NCI-H82 treated with DMSO at 0.1 percent for 48 hours (cell line): ENCODE data around the gene TRIM43.
"Not testable (repeated sequence)": the region's sequence is repeated elsewhere in the genome, so short reads cannot be mapped to it uniquely, and the experiment has no call there.

ENCODE experiments used
- DNase-seq: peaks from one replicate; lab custom pipeline; 2025; ENCODE audit not compliant: unreplicated experiment; lab: John Stamatoyannopoulos, UW

The TRIM43 gene

DNA sequence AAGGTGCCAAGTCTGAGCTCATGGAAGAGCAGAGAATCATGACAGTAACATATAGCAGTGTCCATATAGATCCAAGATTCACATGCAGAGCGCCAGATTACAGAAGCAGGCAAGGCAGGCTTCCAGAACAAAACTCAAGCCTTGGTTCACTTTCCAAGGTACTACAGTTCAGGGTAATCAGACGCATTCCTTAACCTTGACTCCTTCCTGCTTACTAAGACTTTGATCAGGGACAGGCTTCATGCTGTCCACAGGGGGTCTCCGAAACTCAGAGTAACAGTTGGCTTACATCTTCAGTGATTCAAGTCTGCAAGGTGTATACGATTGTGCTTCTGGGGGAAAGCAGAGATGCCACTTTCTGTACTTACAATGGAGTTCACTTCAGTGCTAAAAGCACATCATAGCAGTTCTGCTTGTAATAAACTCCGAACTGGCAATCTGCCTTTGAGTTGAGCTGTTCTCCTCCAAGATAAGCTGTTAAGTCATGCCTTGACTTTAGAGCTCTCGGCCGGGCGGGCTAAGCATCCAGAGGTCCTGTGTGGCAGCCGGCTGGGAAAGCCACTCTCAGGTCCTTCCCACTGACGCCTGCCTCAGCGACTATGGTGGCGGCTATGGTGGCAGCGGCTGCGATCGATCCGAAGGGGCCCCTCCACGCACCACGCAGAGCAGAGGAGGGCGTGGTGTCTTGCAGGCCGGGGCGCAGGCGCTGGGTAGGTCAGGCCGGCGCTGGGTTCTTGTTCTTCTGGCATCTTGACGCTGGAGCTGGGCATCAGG is 48.9 kb downstream of the TRIM43 start:
- not testable (repeated sequence) for DNase-seq

GRCh38 chr2:95641289-95641575 is 49.4 kb downstream of the TRIM43 start:
- not testable (repeated sequence) for DNase-seq

DNA sequence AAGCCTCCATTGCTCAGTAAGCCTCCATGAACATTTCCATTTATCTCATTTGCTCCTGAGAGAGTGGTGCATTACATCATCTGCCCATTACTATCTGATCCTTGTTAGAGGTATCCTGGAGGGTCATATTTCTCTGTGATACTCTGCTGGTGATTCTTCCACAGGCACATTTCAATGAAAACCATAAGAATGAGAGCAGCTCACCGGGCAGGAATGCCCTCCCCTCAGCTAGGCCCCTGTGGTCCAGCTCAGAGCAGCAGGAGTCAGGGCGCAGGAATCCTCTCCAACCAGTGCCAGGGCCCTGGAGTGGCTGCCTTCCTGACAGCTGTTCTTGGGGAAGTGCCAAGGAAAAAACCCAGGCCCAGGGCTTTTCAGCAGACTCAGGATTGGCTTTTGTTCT is 50.0 kb downstream of the TRIM43 start:
- DNase-seq: not testable (repeated sequence)

DNA sequence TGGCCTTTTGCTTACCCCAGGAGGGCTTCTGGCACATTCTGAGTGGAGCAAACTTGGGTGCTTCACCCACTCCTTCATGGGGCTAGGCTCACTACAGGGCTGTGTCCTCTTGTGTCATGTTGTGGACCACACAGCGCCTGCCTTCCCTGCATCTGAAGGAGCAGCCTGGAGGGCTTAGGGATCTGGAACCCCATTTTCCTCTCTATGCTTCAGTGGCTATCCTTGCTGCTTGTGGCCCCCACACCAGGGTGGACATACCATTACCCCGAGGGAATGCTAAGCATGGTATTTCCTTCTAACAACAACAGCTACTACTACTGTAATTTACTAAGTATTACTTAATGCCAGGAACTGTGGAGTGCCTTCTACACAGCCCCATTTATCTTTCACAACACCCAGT is 50.6 kb downstream of the TRIM43 start:
- DNase-seq: not testable (repeated sequence)

GRCh38 chr2:95642951-95643350 is 51.1 kb downstream of the TRIM43 start:
- DNase-seq: not testable (repeated sequence)

DNA sequence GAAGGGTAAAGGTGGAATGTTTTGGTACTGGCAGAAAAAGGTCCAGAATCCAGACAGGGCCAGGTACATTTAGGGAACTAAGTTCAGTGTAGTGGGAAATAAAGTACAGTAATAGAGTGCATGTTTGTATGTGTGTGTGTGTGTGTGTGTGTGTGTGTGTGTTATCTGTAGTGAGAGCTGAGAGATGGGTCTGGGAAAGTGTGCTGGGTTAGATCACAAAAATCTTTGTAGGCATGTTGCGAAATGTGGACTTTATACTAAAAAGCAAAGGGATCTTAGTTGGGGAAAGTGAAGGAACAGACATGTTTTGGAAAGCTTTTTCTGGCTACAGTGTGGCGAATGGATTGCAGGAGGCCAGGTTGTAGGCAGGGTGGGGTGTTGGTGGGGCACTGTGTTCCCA is 53.5 kb downstream of the TRIM43 start:
- DNase-seq: not testable (repeated sequence)

GRCh38 chr2:95646274-95646994 is 54.6 kb downstream of the TRIM43 start:
- not testable (repeated sequence) for DNase-seq

GRCh38 chr2:95648894-95649544 is 57.2 kb downstream of the TRIM43 start:
- not testable (repeated sequence) for DNase-seq
